IMR-90 (cell line): ENCODE measurements around the gene ST8SIA4. TPM values are rescaled to one million over a fixed set of nuclear protein-coding genes. Genes with fewer than 3 reads are reported as not detected.

Experiments used
- ATAC-seq: fragments of 200-7000 bp; cut with Tn5 transposase; 2 replicates; pipeline ENCODE4 v1.9.1; 2020; ENCODE audit warnings: low read depth, mild to moderate bottlenecking, moderate library complexity
- BruUV-seq: library from RNA; stranded (reverse); fragments of 400-500 nt; replicated peaks from 2 replicates; lab custom pipeline; 2021; lab: Mats Ljungman, UMichigan
- CTCF ChIA-PET: fragments of 300-600 bp; formaldehyde crosslinking; extraction: SDS; loops from one replicate; lab custom pipeline; 2021; ENCODE audit warnings: antibody characterized with exemption; lab: Yijun Ruan, JAX
- POLR2A ChIA-PET: fragments of 300-600 bp; sonication (Branson Sonifier 250); formaldehyde crosslinking; loops from one replicate; lab custom pipeline; 2022; ENCODE audit warnings: antibody characterized with exemption; ENCODE audit not compliant: unreplicated experiment; lab: Charles Lee
- DNase-seq: peaks from one replicate; pipeline ENCODE4 v3.0.0; 2013
- H2AFZ ChIP-seq: replicated peaks from 2 replicates; pipeline ENCODE3; 2013; ENCODE audit warnings: low read length, mild to moderate bottlenecking; ENCODE audit not compliant: poor library complexity
- H2AK5ac ChIP-seq: 2 replicates; pipeline ENCODE4 v1.6.1; 2013; ENCODE audit warnings: low read depth, low read length, inconsistent platforms
- H2AK9ac ChIP-seq: replicated peaks from 2 replicates; pipeline ENCODE3; 2013; ENCODE audit warnings: mild to moderate bottlenecking, low read depth, low read length, moderate library complexity; ENCODE audit not compliant: poor library complexity
- H2BK120ac ChIP-seq: 2 replicates; pipeline ENCODE4 v1.6.1; 2013; ENCODE audit warnings: low read depth, low read length, inconsistent platforms
- H2BK15ac ChIP-seq: 3 replicates; pipeline ENCODE4 v1.6.1; 2013; ENCODE audit warnings: low read depth, low read length, inconsistent platforms
- H2BK20ac ChIP-seq: 2 replicates; pipeline ENCODE4 v1.6.1; 2013; ENCODE audit warnings: low read depth, mild to moderate bottlenecking, inconsistent platforms, low read length, moderate library complexity
- H2BK5ac ChIP-seq: 2 replicates; pipeline ENCODE4 v1.6.1; 2013; ENCODE audit warnings: mild to moderate bottlenecking, low read depth, low read length, inconsistent platforms; ENCODE audit not compliant: poor library complexity, severe bottlenecking
- H3K14ac ChIP-seq: replicated peaks from 2 replicates; pipeline ENCODE4 v1.6.1; 2013; ENCODE audit warnings: low read depth, low read length, inconsistent platforms
- H3K18ac ChIP-seq: 2 replicates; pipeline ENCODE4 v1.6.1; 2013; ENCODE audit warnings: low read depth, low read length, control low read depth
- H3K23ac ChIP-seq: 2 replicates; pipeline ENCODE4 v1.6.1; 2013; ENCODE audit warnings: low read depth, low read length, inconsistent platforms
- H3K27ac ChIP-seq: 2 replicates; pipeline ENCODE4 v1.5.1; 2013; ENCODE audit warnings: mild to moderate bottlenecking, control low read depth, low read length; ENCODE audit not compliant: insufficient read depth
- H3K27me3 ChIP-seq: 2 replicates; pipeline ENCODE4 v1.6.1; 2013; ENCODE audit warnings: low read length; ENCODE audit not compliant: control insufficient read depth, insufficient read depth
- H3K36me3 ChIP-seq: 2 replicates; pipeline ENCODE4 v1.6.1; 2013; ENCODE audit warnings: low read length, mixed read lengths; ENCODE audit not compliant: control insufficient read depth, insufficient read depth
- H3K4ac ChIP-seq: 2 replicates; pipeline ENCODE4 v1.6.1; 2013; ENCODE audit warnings: low read depth, low read length, inconsistent platforms
- H3K4me1 ChIP-seq: 2 replicates; pipeline ENCODE4 v1.6.1; 2013; ENCODE audit warnings: low read length, mixed read lengths; ENCODE audit not compliant: control insufficient read depth, insufficient read depth
- H3K4me2 ChIP-seq: 2 replicates; pipeline ENCODE4 v1.6.1; 2013; ENCODE audit warnings: low read depth, mild to moderate bottlenecking, control low read depth, low read length, moderate library complexity
- H3K4me3 ChIP-seq: 2 replicates; pipeline ENCODE4 v1.5.1; 2013; ENCODE audit warnings: low read depth, mild to moderate bottlenecking, control low read depth, low read length, moderate library complexity; ENCODE audit not compliant: insufficient read depth
- H3K56ac ChIP-seq: 2 replicates; pipeline ENCODE4 v1.6.1; 2013; ENCODE audit warnings: low read length, inconsistent platforms; ENCODE audit not compliant: insufficient read depth; ENCODE audit errors: extremely low read depth
- H3K79me1 ChIP-seq, 2 experiments: 2 replicates each; pipeline ENCODE4 v1.6.1; 2013; ENCODE audit warnings: low read length in 2 of 2, inconsistent platforms in 1 of 2, low read depth in 1 of 2
- H3K9ac ChIP-seq: 2 replicates; pipeline ENCODE4 v1.6.1; 2013; ENCODE audit warnings: low read depth, low read length, control low read depth
- H3K9me1 ChIP-seq: 2 replicates; pipeline ENCODE4 v1.6.1; 2013; ENCODE audit warnings: low read length, inconsistent platforms; ENCODE audit not compliant: insufficient read depth
- H3K9me3 ChIP-seq: 2 replicates; pipeline ENCODE4 v1.6.1; 2013; ENCODE audit warnings: low read length; ENCODE audit not compliant: control insufficient read depth, insufficient read depth
- H4K20me1 ChIP-seq: 2 replicates; pipeline ENCODE4 v1.6.1; 2013; ENCODE audit warnings: low read length, inconsistent platforms; ENCODE audit not compliant: insufficient read depth
- H4K5ac ChIP-seq: 2 replicates; pipeline ENCODE4 v1.6.1; 2013; ENCODE audit warnings: mild to moderate bottlenecking, low read depth, low read length, control low read depth
- H4K8ac ChIP-seq, 2 experiments: 2 replicates each; pipeline ENCODE4 v1.6.1; 2013; ENCODE audit warnings: low read depth in 2 of 2, low read length in 2 of 2, control low read depth in 1 of 2, inconsistent platforms in 1 of 2
- H4K91ac ChIP-seq: 2 replicates; pipeline ENCODE4 v1.6.1; 2013; ENCODE audit warnings: low read depth, low read length, inconsistent platforms; ENCODE audit not compliant: insufficient read depth
- CHD1 ChIP-seq: IDR thresholded peaks from 2 replicates; pipeline ENCODE4 v1.6.1; 2012; ENCODE audit warnings: low read depth, low read length, improper control_type of control experiment
- ELK1 ChIP-seq: fragments of 150-350 bp; IDR thresholded peaks from 2 replicates; pipeline ENCODE4 v1.6.1; 2016; ENCODE audit warnings: low read depth, mild to moderate bottlenecking, low read length, moderate library complexity, borderline replicate concordance
- MAFK ChIP-seq: IDR thresholded peaks from 2 replicates; pipeline ENCODE4 v1.6.1; 2012; ENCODE audit warnings: low read depth, low read length, improper control_type of control experiment
- MAZ ChIP-seq: IDR thresholded peaks from 2 replicates; pipeline ENCODE4 v1.6.1; 2012; ENCODE audit warnings: low read depth, mild to moderate bottlenecking, low read length, improper control_type of control experiment, moderate library complexity, borderline replicate concordance
- MXI1 ChIP-seq: IDR thresholded peaks from 2 replicates; pipeline ENCODE4 v1.6.1; 2012; ENCODE audit warnings: low read depth, mild to moderate bottlenecking, low read length, moderate library complexity, borderline replicate concordance
- POLR2A ChIP-seq: IDR thresholded peaks from 2 replicates; pipeline ENCODE4 v1.6.1; 2012; ENCODE audit warnings: mild to moderate bottlenecking, low read depth, low read length
- RAD21 ChIP-seq: IDR thresholded peaks from 2 replicates; pipeline ENCODE4 v1.6.1; 2012; ENCODE audit warnings: low read length, improper control_type of control experiment
- RCOR1 ChIP-seq: IDR thresholded peaks from 2 replicates; pipeline ENCODE4 v1.6.1; 2012; ENCODE audit warnings: mild to moderate bottlenecking, low read length, improper control_type of control experiment; ENCODE audit not compliant: insufficient replicate concordance
- SMC3 ChIP-seq: fragments of 150-350 bp; IDR thresholded peaks from 2 replicates; pipeline ENCODE4 v1.6.1; 2016; ENCODE audit warnings: low read depth, mild to moderate bottlenecking, antibody characterized with exemption, low read length, moderate library complexity
- USF2 ChIP-seq: fragments of 150-350 bp; IDR thresholded peaks from 2 replicates; pipeline ENCODE4 v1.6.1; 2017; ENCODE audit warnings: mild to moderate bottlenecking, antibody characterized with exemption, low read length, low read depth
- WGBS, 2 experiments: methylation state at CpG; one replicate each; pipeline versions ENCODE4 v1.1.5 to v1.1.7; 2013; ENCODE audit warnings: missing lambda C conversion rate in 2 of 2; ENCODE audit not compliant: insufficient read length in 1 of 2; ENCODE audit errors: extremely low coverage in 2 of 2; 5-methylcytosine and 5-hydroxymethylcytosine counted together
- dilution Hi-C: fragments of 300-500 bp; cut with HindIII; formaldehyde crosslinking; loops from one replicate; pipeline ENCODE4 v1.14.3; 2018; ENCODE audit warnings: low sequenced_read_pairs; ENCODE audit not compliant: unreplicated experiment
- in situ Hi-C: fragments of 300-500 bp; cut with MboI; formaldehyde crosslinking; loops from 3 replicates; pipeline ENCODE4 v1.14.3; 2019; ENCODE audit warnings: low sequenced_read_pairs, inconsistent platforms, mixed read lengths
- intact Hi-C: fragments of 100-400 bp; cut with micrococcal nuclease; formaldehyde crosslinking; loops from 2 replicates; pipeline ENCODE4 v1.10.0; 2022
- polyA plus RNA-seq, 3 experiments: library from polyadenylated mRNA; depleted of rRNA; stranded (reverse); fragments of >200 nt; gene quantifications; 2 replicates each; pipeline ENCODE4 v1.2.3, GENCODE V29; 2012; ENCODE audit warnings: low replicate concordance in 1 of 3
- total RNA-seq: library from RNA; depleted of rRNA; stranded (reverse); fragments of >200 nt; gene quantifications from 2 replicates; pipeline ENCODE4 v1.2.3, GENCODE V29; 2012

Gene ST8SIA4
- total and polyA plus RNA-seq, 2 of the 4 experiments (the other 2 are of a cell fraction), result 0.02 to 0.18 TPM

GRCh38 chr5:100758780-100759179 is 144.3 kb downstream of the ST8SIA4 start:
- in situ Hi-C loops (no loop called here), intact Hi-C loops (no loop called here), dilution Hi-C loops (no loop called here)
- Histone ChIP-seq H2AK5ac (no peak overlapping the region), H3K4me3 (no peak overlapping the region), H4K5ac (no peak overlapping the region), H3K4me2 (no peak overlapping the region), H3K27me3 (no peaks in the 10 kb centered on the region), H2BK15ac (no peak overlapping the region), H3K9me3 (no peaks in the 10 kb centered on the region), H3K23ac (no peak overlapping the region), H2BK5ac (no peak overlapping the region), H4K91ac (no peak overlapping the region), H3K18ac (no peak overlapping the region), H2AFZ (no peak overlapping the region), H3K27ac (no peak overlapping the region), H3K56ac (no peak overlapping the region), H3K9ac (no peak overlapping the region), H3K9me1 (no peaks in the 10 kb centered on the region), H2BK120ac (no peak overlapping the region), H3K4ac (no peak overlapping the region), H3K4me1 (no peaks in the 10 kb centered on the region; the same call in 1 of the 2 replicates), H3K14ac (no peak overlapping the region), H2BK20ac (no peak overlapping the region), H4K8ac (no peak overlapping the region), H3K79me1 (no peaks in the 10 kb centered on the region), H4K20me1 (no peaks in the 10 kb centered on the region), H2AK9ac (no peak overlapping the region), H3K36me3 (no peaks in the 10 kb centered on the region)
- TF ChIP-seq USF2 (no peak), SMC3 (no peak), MAFK (no peak), MAZ (no peak), RCOR1 (no peak), CHD1 (no peak), MXI1 (no peak), POLR2A (no peak), RAD21 (no peak), ELK1 (no peak)
- POLR2A ChIA-PET, result no interaction called here
- DNase-seq (no peak), ATAC-seq (no peak)
- no CpG with 5 or more reads among the region's 1 CpG for WGBS, 2 experiments
- CTCF ChIA-PET, result no interaction called here
- BruUV-seq, result no TSS peak
